SK-N-SH (cell line): ENCODE measurements around the gene VWF. TPM values are rescaled to one million over a fixed set of nuclear protein-coding genes. Genes with fewer than 3 reads are reported as not detected.

Source experiments
- CTCF ChIA-PET: fragments of 300-600, 350-600 bp; formaldehyde crosslinking; extraction: SDS; loops from one replicate; lab custom pipeline; 2021; lab: Yijun Ruan, JAX
- POLR2A ChIA-PET: fragments of 350-600 bp; sonication (Branson Sonifier 250); formaldehyde crosslinking; extraction: SDS; loops from one replicate; lab custom pipeline; 2020; ENCODE audit warnings: antibody characterized with exemption, inconsistent platforms; lab: Yijun Ruan, JAX
- DNase-seq: peaks from one replicate; pipeline ENCODE4 v3.0.0; 2012
- H2AFZ ChIP-seq: fragments of 200-600 bp; sonication (generic); 2 replicates; pipeline ENCODE4 v1.8.1; 2016; ENCODE audit warnings: antibody characterized with exemption, mild to moderate bottlenecking, low read depth
- H3F3A ChIP-seq: fragments of 200-600 bp; sonication (generic); replicated peaks from 2 replicates; pipeline ENCODE3; 2016; ENCODE audit warnings: antibody characterized with exemption, mild to moderate bottlenecking; ENCODE audit not compliant: insufficient read depth
- H3K27ac ChIP-seq, 2 experiments: fragments of 200-500 bp in 1 of 2; fragments of 200-600 bp in 1 of 2; sonication (Bioruptor generic) in 1 of 2; sonication (generic), shearing (Covaris generic) in 1 of 2; 2 replicates each; pipeline versions ENCODE4 v1.5.1 to v1.6.1; 2014 to 2016; ENCODE audit warnings: low read depth in 2 of 2, inconsistent platforms in 1 of 2, low read length in 1 of 2, mild to moderate bottlenecking in 1 of 2, mixed read lengths in 1 of 2
- H3K27me3 ChIP-seq: fragments of 200-600 bp; sonication (generic), shearing (Covaris generic); 2 replicates; pipeline ENCODE4 v1.6.1; 2016; ENCODE audit warnings: mixed run types; ENCODE audit not compliant: insufficient read depth
- H3K36me3 ChIP-seq, 2 experiments: fragments of 200-500 bp in 1 of 2; fragments of 200-600 bp in 1 of 2; sonication (Bioruptor generic) in 1 of 2; sonication (generic) in 1 of 2; replicated peaks in 1 of 2; 2 replicates each; pipeline versions ENCODE3 to v1.5.1; 2014 to 2016; ENCODE audit warnings: low read length in 1 of 2, mild to moderate bottlenecking in 1 of 2; ENCODE audit not compliant: insufficient read depth in 2 of 2, control insufficient read depth in 1 of 2
- H3K4me1 ChIP-seq, 2 experiments: fragments of 200-500 bp in 1 of 2; fragments of 200-600 bp in 1 of 2; sonication (Bioruptor generic) in 1 of 2; sonication (generic), shearing (Covaris generic) in 1 of 2; 2 replicates each; pipeline versions ENCODE4 v1.5.1 to v1.6.1; 2014 to 2016; ENCODE audit warnings: low read depth in 1 of 2, low read length in 1 of 2, mixed run types in 1 of 2; ENCODE audit not compliant: insufficient read depth in 2 of 2, control insufficient read depth in 1 of 2
- H3K4me2 ChIP-seq: fragments of 200-600 bp; sonication (generic), shearing (Covaris generic); 2 replicates; pipeline ENCODE4 v1.6.1; 2017; ENCODE audit warnings: mixed run types
- H3K4me3 ChIP-seq, 2 experiments: fragments of 200-500 bp in 1 of 2; fragments of 200-600 bp in 1 of 2; sonication (Bioruptor generic) in 1 of 2; sonication (generic), shearing (Covaris generic) in 1 of 2; 2 replicates each; pipeline versions ENCODE4 v1.5.1 to v1.8.1; 2014 to 2016; ENCODE audit warnings: low read depth in 2 of 2, inconsistent platforms in 1 of 2, low read length in 1 of 2, mild to moderate bottlenecking in 1 of 2, mixed read lengths in 1 of 2, moderate library complexity in 1 of 2
- H3K79me2 ChIP-seq: fragments of 200-600 bp; sonication (generic); 2 replicates; pipeline ENCODE4 v1.8.1; 2017; ENCODE audit warnings: mild to moderate bottlenecking; ENCODE audit not compliant: insufficient read depth
- H3K9ac ChIP-seq: fragments of 200-600 bp; sonication (generic); 2 replicates; pipeline ENCODE4 v1.6.1; 2017; ENCODE audit warnings: mixed run types
- H3K9me2 ChIP-seq: fragments of 200-600 bp; sonication (generic); 2 replicates; pipeline ENCODE4 v1.6.1; 2017; ENCODE audit warnings: mixed run types
- H3K9me3 ChIP-seq: fragments of 200-600 bp; sonication (generic); 2 replicates; pipeline ENCODE4 v1.6.1; 2017; ENCODE audit warnings: mixed run types, mild to moderate bottlenecking, moderate library complexity
- H4K20me1 ChIP-seq: fragments of 200-600 bp; sonication (generic); 2 replicates; pipeline ENCODE4 v1.6.1; 2017; ENCODE audit warnings: mild to moderate bottlenecking, mixed run types; ENCODE audit not compliant: insufficient read depth
- CTCF ChIP-seq: fragments of 200-600 bp; sonication (generic); IDR thresholded peaks from 2 replicates; pipeline ENCODE4 v1.6.1; 2017; ENCODE audit warnings: antibody characterized with exemption, mild to moderate bottlenecking, moderate library complexity
- FOSL2 ChIP-seq: IDR thresholded peaks from 2 replicates; pipeline ENCODE4 v1.4.0; 2012; ENCODE audit warnings: low read depth, mild to moderate bottlenecking, moderate library complexity, borderline replicate concordance
- FOXJ3 ChIP-seq: sonication (generic); formaldehyde crosslinking; IDR thresholded peaks from 2 replicates; pipeline ENCODE4 v1.5.1; 2020; ENCODE audit warnings: mild to moderate bottlenecking, missing genetic modification reagents
- FOXM1 ChIP-seq: IDR thresholded peaks from 2 replicates; pipeline ENCODE4 v1.4.0; 2012; ENCODE audit warnings: low read depth, mild to moderate bottlenecking
- IRF3 ChIP-seq: fragments of 150-350 bp; IDR thresholded peaks from 2 replicates; pipeline ENCODE4 v1.6.1; 2016; ENCODE audit warnings: mild to moderate bottlenecking, low read depth, low read length
- MAX ChIP-seq: IDR thresholded peaks from 2 replicates; pipeline ENCODE4 v1.4.0; 2012; ENCODE audit warnings: low read depth
- NFIC ChIP-seq: IDR thresholded peaks from 2 replicates; pipeline ENCODE4 v1.4.0; 2012; ENCODE audit warnings: borderline replicate concordance
- RCOR1 ChIP-seq: fragments of 150-350 bp; IDR thresholded peaks from 2 replicates; pipeline ENCODE4 v1.6.1; 2017; ENCODE audit warnings: antibody characterized with exemption, low read length
- RFX5 ChIP-seq: IDR thresholded peaks from 2 replicates; pipeline ENCODE4 v1.6.1; 2012; ENCODE audit warnings: mild to moderate bottlenecking, improper control_type of control experiment, low read length
- SIN3A ChIP-seq: IDR thresholded peaks from 2 replicates; pipeline ENCODE4 v1.6.1; 2012; ENCODE audit warnings: low read depth, mild to moderate bottlenecking, low read length, moderate library complexity, borderline replicate concordance
- SMC3 ChIP-seq: IDR thresholded peaks from 2 replicates; pipeline ENCODE4 v1.6.1; 2012; ENCODE audit warnings: low read depth, low read length, improper control_type of control experiment
- TEAD4 ChIP-seq: IDR thresholded peaks from 2 replicates; pipeline ENCODE4 v1.4.0; 2012; ENCODE audit warnings: mild to moderate bottlenecking, borderline replicate concordance; ENCODE audit not compliant: insufficient read depth
- USF2 ChIP-seq: fragments of 150-350 bp; IDR thresholded peaks from 2 replicates; pipeline ENCODE4 v1.6.1; 2017; ENCODE audit warnings: antibody characterized with exemption, low read length, low read depth, borderline replicate concordance
- YY1 ChIP-seq: IDR thresholded peaks from 2 replicates; pipeline ENCODE4 v1.4.0; 2012; ENCODE audit warnings: low read depth, mild to moderate bottlenecking
- ZBTB33 ChIP-seq: IDR thresholded peaks from 2 replicates; pipeline ENCODE4 v1.4.0; 2012; ENCODE audit warnings: low read depth, borderline replicate concordance
- WGBS: methylation state at CpG from one replicate; pipeline ENCODE4 v1.1.6; 2017; ENCODE audit warnings: low lambda C conversion rate; 5-methylcytosine and 5-hydroxymethylcytosine counted together
- polyA plus RNA-seq, 3 experiments: library from polyadenylated mRNA; depleted of rRNA; stranded (reverse); fragments of >200 nt; gene quantifications; 2 replicates each; pipeline ENCODE4 v1.2.3, GENCODE V29; 2012

Gene VWF
- polyA plus RNA-seq, 1 of the 3 experiments (the other 2 are of a cell fraction), result 0.12 TPM

- no peak overlapping the region for H3K4me2 ChIP-seq
- H3K4me1 ChIP-seq, result no peaks in the 10 kb centered on the region
- no peak overlapping the region for H2AFZ ChIP-seq
- WGBS, result 31% methylated on average over 3 of the region's 3 CpGs
- no peaks in the 10 kb centered on the region for H3K9me3 ChIP-seq
- no peak overlapping the region for H3K27ac ChIP-seq
- no peaks in the 10 kb centered on the region for H3K9me2 ChIP-seq
- TF ChIP-seq IRF3 (no peak), FOXJ3 (no peak), TEAD4 (no peak), NFIC (no peak), SMC3 (no peak), RFX5 (no peak), ZBTB33 (no peak), FOXM1 (no peak)
- H3K27me3 ChIP-seq, result peaks cover 17% of the 10 kb centered on the region; the same call in 1 of the 2 replicates
- no peaks in the 10 kb centered on the region for H3K36me3 ChIP-seq
- H3K4me3 ChIP-seq, result no peak overlapping the region
- no peaks in the 10 kb centered on the region for H3K79me2 ChIP-seq
- no peak for DNase-seq
- ChIA-PET POLR2A (no interaction called here), CTCF (no interaction called here)
- no peaks in the 10 kb centered on the region for H4K20me1 ChIP-seq
- H3F3A ChIP-seq, result no peaks in the 10 kb centered on the region
- H3K9ac ChIP-seq, result no peak overlapping the region
Observed at GRCh38 chr12:5899675-5900074, 224.8 kb downstream of the VWF start.

- Histone ChIP-seq H3K36me3 (no peaks in the 10 kb centered on the region), H3K4me1 (no peaks in the 10 kb centered on the region), H2AFZ (no peak overlapping the region), H3K27ac (no peak overlapping the region), H3F3A (no peaks in the 10 kb centered on the region), H3K9me3 (no peaks in the 10 kb centered on the region), H3K9me2 (no peaks in the 10 kb centered on the region), H3K79me2 (no peaks in the 10 kb centered on the region), H3K4me2 (no peak overlapping the region), H3K9ac (no peak overlapping the region), H3K27me3 (peaks cover 17% of the 10 kb centered on the region; the same call in 1 of the 2 replicates), H4K20me1 (no peaks in the 10 kb centered on the region), H3K4me3 (no peak overlapping the region)
- WGBS, result 21% methylated on average over 3 of the region's 3 CpGs
- no peak for DNase-seq
- ChIA-PET POLR2A (no interaction called here), CTCF (interaction anchor here (0.9 kb wide), 1 partner anchor 153 kb away, joined by 4 read pairs; no protein-coding TSS in a partner anchor)
- no peak for TF ChIP-seq YY1
- TF ChIP-seq MAX, result no peak
- TF ChIP-seq FOSL2, result no peak
- TF ChIP-seq FOXM1, result no peak
- no peak; the same call in 1 of the 2 replicates for TF ChIP-seq CTCF
- TF ChIP-seq RCOR1, result no peak
- no peak for TF ChIP-seq USF2
- TF ChIP-seq IRF3, result no peak
- TF ChIP-seq SIN3A, result no peak
Observed at GRCh38 chr12:5898874-5899273, 225.6 kb downstream of the VWF start.
